Measurements from ENCODE around the gene SMYD3.
"Not testable (repeated sequence)": the region's sequence is repeated elsewhere in the genome, so short reads cannot be mapped to it uniquely, and the experiment has no call there.

Gene SMYD3

DNA sequence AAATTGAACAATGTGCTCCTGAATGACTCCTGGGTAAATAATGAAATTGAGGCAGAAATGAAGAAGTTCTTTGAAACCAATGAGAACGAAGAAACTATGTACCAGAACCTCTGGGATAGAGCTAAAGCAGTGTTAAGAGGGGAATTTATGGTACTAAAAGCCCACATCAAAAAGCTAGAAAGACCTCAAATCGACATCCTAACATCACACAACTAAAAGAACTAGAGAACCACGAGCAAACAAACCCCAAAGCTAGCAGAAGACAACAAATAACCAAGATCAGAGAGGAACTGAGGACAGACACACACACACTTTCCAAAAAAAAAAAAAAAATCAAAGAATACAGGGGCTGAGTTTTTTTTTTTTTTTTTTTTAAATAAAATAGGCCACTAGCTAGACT, 564.2 kb downstream of the SMYD3 start:
- DNase-seq (ENCODE audit: low read depth) = no peak
- TF ChIP-seq CTCF (conservative IDR thresholded peaks at IDR 0.05; ENCODE audit: low read depth, low read length) = no peak
- H3K4me3 ChIP-seq (ENCODE audit: low read length) = no peak overlapping the region

GRCh38 chr1:245941771-245942170, 565.3 kb downstream of the SMYD3 start:
- not testable (repeated sequence) for H3K4me3 ChIP-seq (ENCODE audit: low read length); DNase-seq (ENCODE audit: low read depth)

DNA sequence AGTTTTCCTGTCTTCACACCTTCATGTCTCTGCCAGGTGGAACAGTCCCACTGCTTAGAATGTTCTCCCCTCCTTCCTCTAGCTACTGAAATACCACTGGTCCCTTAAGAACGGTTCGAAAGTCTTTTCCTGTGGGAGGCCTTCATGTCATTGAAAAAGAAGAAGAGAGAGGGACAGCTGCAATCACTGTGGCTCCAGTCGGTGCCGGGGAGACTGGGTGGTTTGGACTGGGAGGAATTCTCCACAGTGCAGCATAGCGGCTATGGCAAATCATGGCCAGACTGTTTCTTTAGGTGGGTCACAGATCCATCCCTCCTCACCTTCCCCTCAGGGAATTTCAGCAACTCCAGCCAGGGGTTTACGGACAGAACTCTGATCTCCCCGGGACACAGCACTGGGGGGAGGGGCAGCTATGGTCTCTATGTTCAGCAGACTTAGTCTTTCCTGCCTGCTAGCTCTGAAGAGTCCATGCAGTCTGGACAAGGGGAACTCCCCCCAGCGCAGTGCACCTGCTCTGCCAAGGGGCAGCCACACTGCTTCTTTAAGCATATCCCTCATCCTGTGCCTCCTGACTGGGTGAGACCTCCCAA, 567.2 kb downstream of the SMYD3 start:
- no peak for DNase-seq (ENCODE audit: low read depth)
- no peak overlapping the region for H3K4me3 ChIP-seq (ENCODE audit: low read length)
- no peak for TF ChIP-seq CTCF (conservative IDR thresholded peaks at IDR 0.05; ENCODE audit: low read depth, low read length)

DNA sequence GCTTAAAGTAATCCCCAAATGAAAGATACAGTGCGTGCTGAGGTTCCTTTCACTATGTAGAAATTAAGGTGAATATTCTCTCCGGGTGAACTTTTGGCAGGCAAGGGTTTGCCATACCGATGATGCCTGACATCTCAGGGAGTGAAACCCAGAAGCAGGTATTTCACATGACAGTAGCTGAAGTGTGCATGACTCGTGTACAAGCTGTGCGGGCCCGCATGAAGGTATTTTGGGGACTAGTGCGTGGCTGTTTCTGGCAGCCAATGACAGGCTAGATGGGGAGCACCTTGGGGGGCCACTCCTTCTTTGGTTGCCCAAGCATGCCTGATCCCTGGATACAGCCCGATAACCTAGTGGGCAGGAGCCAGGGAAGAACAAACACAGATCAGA, 569.0 kb downstream of the SMYD3 start:
- H3K4me3 ChIP-seq (ENCODE audit: low read length) = no peak overlapping the region
- TF ChIP-seq CTCF (conservative IDR thresholded peaks at IDR 0.05; ENCODE audit: low read depth, low read length) = no peak
- DNase-seq (ENCODE audit: low read depth) = no peak

GRCh38 chr1:245937316-245938045, 569.6 kb downstream of the SMYD3 start:
- H3K4me3 ChIP-seq (ENCODE audit: low read length) = no peak overlapping the region
- no peak for DNase-seq (ENCODE audit: low read depth)
- TF ChIP-seq CTCF (conservative IDR thresholded peaks at IDR 0.05; ENCODE audit: low read depth, low read length) = no peak

- no peak overlapping the region for H3K4me3 ChIP-seq (ENCODE audit: low read length)
- TF ChIP-seq CTCF (conservative IDR thresholded peaks at IDR 0.05; ENCODE audit: low read depth, low read length) = no peak
- no peak for DNase-seq (ENCODE audit: low read depth)
Observed at GRCh38 chr1:245934409-245934808, 572.7 kb downstream of the SMYD3 start.

DNA sequence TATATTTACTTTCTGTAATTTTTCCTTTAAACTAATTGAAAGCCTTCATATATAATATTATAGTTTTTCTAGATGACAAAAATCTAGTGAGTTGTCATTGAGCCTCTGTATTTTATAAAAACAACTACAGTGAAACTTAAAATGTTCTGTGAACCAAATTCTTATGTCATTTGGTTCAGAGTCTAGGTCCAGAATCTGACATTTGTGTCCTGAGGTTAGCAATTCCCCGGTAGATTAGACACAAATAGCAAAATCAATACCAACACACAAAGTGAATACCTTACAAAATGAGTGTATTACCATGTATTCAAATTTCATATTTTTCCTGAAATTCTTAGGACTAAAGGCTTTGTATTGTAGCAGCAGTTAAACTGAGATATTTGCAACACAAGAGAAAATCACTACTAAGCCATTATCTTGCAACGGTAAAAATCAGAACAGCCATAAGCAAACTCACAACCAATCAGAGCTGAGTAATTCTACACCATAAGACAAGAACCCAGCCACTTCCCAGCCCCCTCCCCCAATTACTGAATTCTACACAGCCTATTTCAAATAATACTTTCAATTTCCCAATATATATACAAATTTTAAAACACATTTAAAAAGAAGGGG, 573.5 kb downstream of the SMYD3 start:
- TF ChIP-seq CTCF (conservative IDR thresholded peaks at IDR 0.05; ENCODE audit: low read depth, low read length) = no peak
- no peak overlapping the region for H3K4me3 ChIP-seq (ENCODE audit: low read length)
- no peak for DNase-seq (ENCODE audit: low read depth)
